Fibroblast of lung (primary cell): ENCODE measurements around the gene SIK2.

Experiments used
- EZH2 ChIP-seq: IDR thresholded peaks from 2 replicates; pipeline ENCODE4 v1.5.1; 2012; ENCODE audit warnings: low read length, control low read depth, mild to moderate bottlenecking; ENCODE audit errors: missing control alignments
- TF ChIP-seq, protein P1 (sequence below), 2 donors: IDR thresholded peaks in 1 of 2; conservative IDR thresholded peaks in 1 of 2; 1 replicate in 1 of 2; 2 replicates in 1 of 2; pipeline ENCODE4 v1.5.1; 2011 to 2012; ENCODE audit warnings: low read length in 2 of 2, control low read depth in 1 of 2, inconsistent platforms in 1 of 2, low read depth in 1 of 2, mild to moderate bottlenecking in 1 of 2

DNA sequence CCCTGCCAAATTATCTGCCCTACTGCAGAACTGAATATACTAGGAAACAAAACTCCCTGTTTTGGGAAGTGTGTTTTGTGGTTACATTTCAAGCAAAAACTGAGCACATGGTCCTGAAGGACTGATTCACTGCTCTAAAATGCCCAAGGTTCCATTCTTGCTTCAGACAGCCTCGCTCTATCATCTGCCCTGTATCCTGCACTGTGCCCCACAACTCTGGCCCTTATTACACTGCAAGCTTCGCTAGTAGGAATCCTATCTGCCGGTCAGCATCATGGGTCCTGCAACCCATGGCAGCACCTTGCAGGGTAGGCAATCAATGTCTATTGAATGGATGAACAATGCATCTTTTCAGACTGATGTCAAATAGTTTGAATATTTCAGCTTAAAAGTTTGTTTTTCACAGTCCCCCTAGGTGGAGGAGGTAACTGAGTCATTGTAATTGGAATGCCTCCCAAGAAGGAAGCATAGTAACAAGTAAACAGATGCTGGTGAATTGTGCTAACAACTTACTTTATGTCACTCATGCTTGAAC lies 40.4 kb upstream of the SIK2 start:
- TF ChIP-seq, protein P1, sequence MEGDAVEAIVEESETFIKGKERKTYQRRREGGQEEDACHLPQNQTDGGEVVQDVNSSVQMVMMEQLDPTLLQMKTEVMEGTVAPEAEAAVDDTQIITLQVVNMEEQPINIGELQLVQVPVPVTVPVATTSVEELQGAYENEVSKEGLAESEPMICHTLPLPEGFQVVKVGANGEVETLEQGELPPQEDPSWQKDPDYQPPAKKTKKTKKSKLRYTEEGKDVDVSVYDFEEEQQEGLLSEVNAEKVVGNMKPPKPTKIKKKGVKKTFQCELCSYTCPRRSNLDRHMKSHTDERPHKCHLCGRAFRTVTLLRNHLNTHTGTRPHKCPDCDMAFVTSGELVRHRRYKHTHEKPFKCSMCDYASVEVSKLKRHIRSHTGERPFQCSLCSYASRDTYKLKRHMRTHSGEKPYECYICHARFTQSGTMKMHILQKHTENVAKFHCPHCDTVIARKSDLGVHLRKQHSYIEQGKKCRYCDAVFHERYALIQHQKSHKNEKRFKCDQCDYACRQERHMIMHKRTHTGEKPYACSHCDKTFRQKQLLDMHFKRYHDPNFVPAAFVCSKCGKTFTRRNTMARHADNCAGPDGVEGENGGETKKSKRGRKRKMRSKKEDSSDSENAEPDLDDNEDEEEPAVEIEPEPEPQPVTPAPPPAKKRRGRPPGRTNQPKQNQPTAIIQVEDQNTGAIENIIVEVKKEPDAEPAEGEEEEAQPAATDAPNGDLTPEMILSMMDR (conservative IDR thresholded peaks at IDR 0.05 in 1 of 2, IDR thresholded peaks at IDR 0.05 in 1 of 2; ENCODE audit: low read depth in 1 of 2, low read length in 2 of 2): no peak
- no peak for TF ChIP-seq EZH2
